CD8-positive, alpha-beta memory T cell (primary cell): Measurements from ENCODE around the gene ENTREP3. TPM values are rescaled to one million over a fixed set of nuclear protein-coding genes. Genes with fewer than 3 reads are reported as not detected.

Experiments
- CTCF ChIA-PET: fragments of 350-600 bp; sonication (Branson Sonifier 250); formaldehyde crosslinking; loops from one replicate; lab custom pipeline; 2021; ENCODE audit warnings: antibody characterized with exemption; lab: Charles Lee
- POLR2A ChIA-PET: fragments of 350-600 bp; sonication (Branson Sonifier 250); formaldehyde crosslinking; loops from one replicate; lab custom pipeline; 2021; ENCODE audit warnings: antibody characterized with exemption; lab: Charles Lee
- DNase-seq, 5 donors: peaks; one replicate each; pipeline versions ENCODE4 v3.0.0 to v3.0.0-alpha.2; 2020 to 2022; ENCODE audit warnings: mixed read lengths in 1 of 5
- H3K27ac ChIP-seq: one replicate; pipeline ENCODE4 v1.7.0; 2013; ENCODE audit warnings: low read depth, mild to moderate bottlenecking, low read length, moderate library complexity
- H3K27me3 ChIP-seq: 2 replicates; pipeline ENCODE4 v1.7.0; 2013; ENCODE audit warnings: low read length, mild to moderate bottlenecking; ENCODE audit not compliant: insufficient read depth, poor library complexity, severe bottlenecking
- H3K36me3 ChIP-seq: 2 replicates; pipeline ENCODE4 v1.7.0; 2013; ENCODE audit warnings: mild to moderate bottlenecking, low read length, moderate library complexity; ENCODE audit not compliant: insufficient read depth
- H3K4me1 ChIP-seq: 2 replicates; pipeline ENCODE4 v1.7.0; 2013; ENCODE audit warnings: mild to moderate bottlenecking, low read length, moderate library complexity; ENCODE audit not compliant: insufficient read depth
- H3K4me3 ChIP-seq: 2 replicates; pipeline ENCODE4 v1.7.0; 2013; ENCODE audit warnings: mild to moderate bottlenecking, low read length
- H3K9me3 ChIP-seq: 2 replicates; pipeline ENCODE4 v1.7.0; 2013; ENCODE audit warnings: mild to moderate bottlenecking, low read length
- H3K27ac Mint-ChIP-seq, 8 donors: one replicate each; pipeline ENCODE4 v1.8.0; 2020 to 2021; ENCODE audit warnings: mixed read lengths in 8 of 8, mild to moderate bottlenecking in 6 of 8, inconsistent platforms in 3 of 8, moderate library complexity in 3 of 8
- H3K27me3 Mint-ChIP-seq, 2 donors: one replicate each; pipeline ENCODE4 v1.8.0; 2020 to 2021; ENCODE audit warnings: mixed read lengths in 2 of 2, mild to moderate bottlenecking in 1 of 2, moderate library complexity in 1 of 2
- H3K36me3 Mint-ChIP-seq, 3 donors: one replicate each; pipeline ENCODE4 v1.8.0; 2020 to 2021; ENCODE audit warnings: mixed read lengths in 3 of 3, inconsistent platforms in 1 of 3, mild to moderate bottlenecking in 1 of 3
- H3K4me1 Mint-ChIP-seq, 3 donors: one replicate each; pipeline ENCODE4 v1.8.0; 2020 to 2021; ENCODE audit warnings: mixed read lengths in 3 of 3, inconsistent platforms in 1 of 3, mild to moderate bottlenecking in 1 of 3
- H3K4me3 Mint-ChIP-seq, 7 donors: one replicate each; pipeline ENCODE4 v1.8.0; 2020 to 2021; ENCODE audit warnings: mixed read lengths in 7 of 7, mild to moderate bottlenecking in 6 of 7, moderate library complexity in 4 of 7, inconsistent platforms in 2 of 7
- H3K9me3 Mint-ChIP-seq, 5 donors: one replicate each; pipeline ENCODE4 v1.8.0; 2020 to 2022; ENCODE audit warnings: mixed read lengths in 5 of 5, mild to moderate bottlenecking in 3 of 5, moderate library complexity in 2 of 5, inconsistent platforms in 1 of 5
- polyA plus RNA-seq: library from polyadenylated mRNA; unstranded; fragments of 300-500 nt; fragmentation: Illumina TruSeq; gene quantifications from one replicate; pipeline ENCODE4 v1.2.3, GENCODE V29; 2021
- total RNA-seq, 2 experiments: library from RNA; stranded (reverse); gene quantifications; one replicate each; pipeline ENCODE4 v1.2.3, GENCODE V29; 2021

Gene ENTREP3
- total RNA-seq (10 to 100 TPM; 39.1 to 41.5 TPM), polyA plus RNA-seq (1.7 TPM)

- POLR2A ChIA-PET, result no interaction called here
- no peaks in the 10 kb centered on the region for H3K9me3 ChIP-seq
- CTCF ChIA-PET, result interaction anchor here (1.0 to 2.1 kb wide), 2 partner anchors 48 to 68 kb away, joined by 4 to 6 read pairs; partner anchors contain the start of gene THBS3
These were observed at the start of gene ENTREP3 for GRCh38 chr1:155255243-155256007. Gene ENTREP3, minus strand, starts transcription at chr1:155255483. Its CDS starts 606 bp downstream, at chr1:155254877.

GRCh38 chr1:155304558-155305063 is 49.3 kb upstream of the ENTREP3 start:
- Histone ChIP-seq H3K27ac (no peak overlapping the region), H3K4me1 (peaks cover 13% of the 10 kb centered on the region), H3K9me3 (no peaks in the 10 kb centered on the region), H3K36me3 (no peaks in the 10 kb centered on the region), H3K27me3 (no peaks in the 10 kb centered on the region), H3K4me3 (no peak overlapping the region)
- CTCF ChIA-PET, result interaction anchor here (1.2 kb wide), 1 partner anchor 54 kb away, joined by 4 read pairs; no protein-coding TSS in a partner anchor
- Mint-ChIP-seq H3K27ac (peak overlapping the region in 4 of 8 donors; percentile 18 to 60 (median 48)), H3K9me3 (peaks cover 0 to 1% (median 0%) of the 10 kb centered on the region in 5 donors), H3K4me1 (peaks cover 11 to 17% (median 14%) of the 10 kb centered on the region in 3 donors), H3K4me3 (no peak overlapping the region), H3K27me3 (peaks cover 2 to 8% of the 10 kb centered on the region in 2 donors), H3K36me3 (peaks cover 0 to 8% (median 1%) of the 10 kb centered on the region in 3 donors)
- POLR2A ChIA-PET, result no interaction called here
- no peak for DNase-seq

More at GRCh38 chr1:155255243-155256007, at the start of gene ENTREP3:
- Histone ChIP-seq H3K36me3 (peaks cover 11% of the 10 kb centered on the region), H3K27me3 (no peaks in the 10 kb centered on the region), H3K4me3 (peak within 1 kb of the TSS; percentile 49), H3K4me1 (peaks cover 11% of the 10 kb centered on the region), H3K27ac (peak within 1 kb of the TSS; percentile 51)
- Mint-ChIP-seq H3K9me3 (no peaks in the 10 kb centered on the region), H3K4me3 (peak within 1 kb of the TSS; percentile 68 to 91 (median 80)), H3K27me3 (no peaks in the 10 kb centered on the region), H3K4me1 (peaks cover 30 to 42% (median 42%) of the 10 kb centered on the region in 3 donors), H3K36me3 (peaks cover 8 to 32% (median 9%) of the 10 kb centered on the region in 3 donors), H3K27ac (peak within 1 kb of the TSS; percentile 38 to 80 (median 69))
- DNase-seq, result peak; percentile 58 to 79 (median 68)

GRCh38 chr1:155301342-155301841 is 46.1 kb upstream of the ENTREP3 start, which contains the start of gene PKLR:
Gene PKLR, minus strand, starts transcription at chr1:155301438. Its CDS starts 43 bp downstream, at chr1:155301395.
- Mint-ChIP-seq H3K4me1 (no peaks in the 10 kb centered on the region), H3K27ac (no peak within 1 kb of the TSS), H3K4me3 (no peak within 1 kb of the TSS), H3K27me3 (peaks cover 9 to 18% of the 10 kb centered on the region in 2 donors), H3K36me3 (peaks cover 0 to 1% (median 0%) of the 10 kb centered on the region in 3 donors), H3K9me3 (peaks cover 0 to 1% (median 0%) of the 10 kb centered on the region in 5 donors)
- Histone ChIP-seq H3K27me3 (no peaks in the 10 kb centered on the region), H3K4me3 (no peak within 1 kb of the TSS), H3K4me1 (no peaks in the 10 kb centered on the region), H3K36me3 (no peaks in the 10 kb centered on the region), H3K9me3 (no peaks in the 10 kb centered on the region), H3K27ac (peak within 1 kb of the TSS; percentile 43)
- no peak for DNase-seq
- POLR2A ChIA-PET, result no interaction called here
- CTCF ChIA-PET, result no interaction called here

GRCh38 chr1:155300553-155301329 is 45.5 kb upstream of the ENTREP3 start:
- peaks cover 12 to 24% of the 10 kb centered on the region in 2 donors for H3K27me3 Mint-ChIP-seq
- ChIA-PET CTCF (interaction anchor here (1.4 to 1.5 kb wide), 2 partner anchors 7 to 23 kb away, joined by 4 to 5 read pairs; partner anchors contain the start of gene FDPS), POLR2A (no interaction called here)
- no peak for DNase-seq
- H3K36me3 Mint-ChIP-seq, result peaks cover 0 to 1% (median 0%) of the 10 kb centered on the region in 3 donors
- Histone ChIP-seq H3K4me1 (no peaks in the 10 kb centered on the region), H3K27me3 (no peaks in the 10 kb centered on the region), H3K9me3 (no peaks in the 10 kb centered on the region), H3K27ac (peak overlapping the region; percentile 43), H3K36me3 (no peaks in the 10 kb centered on the region), H3K4me3 (no peak overlapping the region)
- peaks cover 0 to 1% (median 0%) of the 10 kb centered on the region in 5 donors for H3K9me3 Mint-ChIP-seq
- no peaks in the 10 kb centered on the region for H3K4me1 Mint-ChIP-seq
- H3K27ac Mint-ChIP-seq, result no peak overlapping the region
- no peak overlapping the region for H3K4me3 Mint-ChIP-seq

GRCh38 chr1:155300024-155300423 is 44.7 kb upstream of the ENTREP3 start:
- Histone ChIP-seq H3K36me3 (no peaks in the 10 kb centered on the region), H3K27ac (no peak overlapping the region), H3K4me3 (no peak overlapping the region), H3K9me3 (no peaks in the 10 kb centered on the region), H3K4me1 (no peaks in the 10 kb centered on the region), H3K27me3 (no peaks in the 10 kb centered on the region)
- H3K9me3 Mint-ChIP-seq, result peaks cover 0 to 1% (median 0%) of the 10 kb centered on the region in 5 donors
- H3K4me1 Mint-ChIP-seq, result peaks cover 0 to under 1% (median 0%) of the 10 kb centered on the region in 3 donors
- peaks cover 0 to 1% (median 0%) of the 10 kb centered on the region in 3 donors for H3K36me3 Mint-ChIP-seq
- ChIA-PET CTCF (interaction anchor here (1.4 to 1.5 kb wide), 2 partner anchors 8 to 23 kb away, joined by 4 to 5 read pairs; partner anchors contain the start of gene FDPS), POLR2A (no interaction called here)
- H3K4me3 Mint-ChIP-seq, result no peak overlapping the region
- H3K27me3 Mint-ChIP-seq, result peaks cover 16 to 29% of the 10 kb centered on the region in 2 donors
- H3K27ac Mint-ChIP-seq, result no peak overlapping the region
- no peak for DNase-seq

- no peak overlapping the region for H3K27ac Mint-ChIP-seq
- no peaks in the 10 kb centered on the region for H3K4me1 ChIP-seq
- H3K27ac ChIP-seq, result no peak overlapping the region
- H3K9me3 Mint-ChIP-seq, result no peaks in the 10 kb centered on the region
- H3K4me3 Mint-ChIP-seq, result no peak overlapping the region
- H3K36me3 Mint-ChIP-seq, result no peaks in the 10 kb centered on the region
- no peaks in the 10 kb centered on the region for H3K9me3 ChIP-seq
- no peak for DNase-seq
- peaks cover 0 to 5% (median 3%) of the 10 kb centered on the region in 3 donors for H3K4me1 Mint-ChIP-seq
- no peak overlapping the region for H3K4me3 ChIP-seq
- ChIA-PET POLR2A (no interaction called here), CTCF (interaction anchor here (0.6 to 1.0 kb wide), 4 partner anchors 17 to 25 kb away, joined by 3 to 5 read pairs (median 4); no protein-coding TSS in a partner anchor)
- H3K27me3 Mint-ChIP-seq, result peaks cover 22 to 36% of the 10 kb centered on the region in 2 donors
- H3K27me3 ChIP-seq, result no peaks in the 10 kb centered on the region
- H3K36me3 ChIP-seq, result no peaks in the 10 kb centered on the region
These were observed 42.1 kb upstream of the ENTREP3 start for GRCh38 chr1:155297384-155297783.

- ChIA-PET CTCF (interaction anchor here (0.6 kb wide), 1 partner anchor 16 kb away, joined by 3 read pairs; no protein-coding TSS in a partner anchor), POLR2A (no interaction called here)
- Mint-ChIP-seq H3K9me3 (no peaks in the 10 kb centered on the region), H3K27ac (no peak overlapping the region), H3K4me1 (peaks cover 0 to 5% (median 3%) of the 10 kb centered on the region in 3 donors), H3K4me3 (no peak overlapping the region), H3K36me3 (no peaks in the 10 kb centered on the region), H3K27me3 (peaks cover 23 to 36% of the 10 kb centered on the region in 2 donors)
- DNase-seq, result no peak
- no peaks in the 10 kb centered on the region for H3K27me3 ChIP-seq
- H3K4me3 ChIP-seq, result no peak overlapping the region
- H3K9me3 ChIP-seq, result no peaks in the 10 kb centered on the region
- no peak overlapping the region for H3K27ac ChIP-seq
- no peaks in the 10 kb centered on the region for H3K4me1 ChIP-seq
- no peaks in the 10 kb centered on the region for H3K36me3 ChIP-seq
These were observed 41.4 kb upstream of the ENTREP3 start for GRCh38 chr1:155296661-155297060.
